ENCODE data around the gene GATD1.

Gene GATD1

DNA sequence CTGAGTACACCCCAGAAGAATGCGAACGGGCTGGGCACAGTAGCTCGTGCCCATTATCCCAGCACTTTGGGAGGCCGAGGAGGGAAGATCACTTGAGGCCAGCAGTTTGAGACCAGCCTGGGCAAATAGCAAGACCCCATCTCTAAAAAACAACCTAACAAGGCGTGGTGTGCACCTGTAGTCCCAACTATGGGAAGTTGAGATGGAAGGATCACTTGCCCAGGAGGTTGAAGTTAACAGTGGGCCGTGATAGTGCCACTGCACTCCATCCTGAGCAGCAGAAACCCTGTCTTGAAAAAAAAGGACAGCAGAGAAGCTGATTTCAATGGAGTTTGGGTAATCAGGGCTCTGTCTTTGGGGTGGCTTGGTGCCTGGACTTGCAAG lies 35.8 kb upstream of the GATD1 start:
- DNase-seq (ENCODE audit: low read depth in 3 of 3, low spot score in 1 of 3) = no peak

GRCh38 chr11:812390-812789 lies 35.1 kb upstream of the GATD1 start:
- DNase-seq (ENCODE audit: low read depth in 3 of 3, low spot score in 1 of 3) = no peak

GRCh38 chr11:811446-812245 lies 34.4 kb upstream of the GATD1 start:
- DNase-seq (ENCODE audit: low read depth in 3 of 3, low spot score in 1 of 3) = no peak

DNA sequence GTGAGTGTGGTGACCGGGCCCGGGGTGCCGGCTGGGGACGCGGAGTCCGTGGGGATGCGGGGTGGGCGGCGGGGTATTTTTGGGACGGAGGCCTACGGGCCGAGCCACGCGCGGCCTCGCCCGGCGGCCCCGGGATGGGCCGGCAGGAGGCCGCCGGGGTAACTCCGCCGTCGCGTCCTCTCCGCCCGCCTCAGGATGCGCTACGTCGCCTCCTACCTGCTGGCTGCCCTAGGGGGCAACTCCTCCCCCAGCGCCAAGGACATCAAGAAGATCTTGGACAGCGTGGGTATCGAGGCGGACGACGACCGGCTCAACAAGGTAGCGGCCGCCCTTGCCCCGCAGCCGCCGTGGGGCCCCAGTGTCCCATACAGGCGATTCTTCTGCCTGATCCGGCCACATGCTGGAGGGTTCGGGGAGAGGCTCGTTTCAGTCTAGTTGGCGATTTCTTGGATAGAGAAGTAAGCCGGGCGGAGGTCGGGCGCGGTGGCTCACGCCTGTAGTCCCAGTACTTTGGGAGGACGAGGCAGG lies 32.8 kb upstream of the GATD1 start:
- no peak for DNase-seq (ENCODE audit: low read depth in 3 of 3, low spot score in 1 of 3)

DNA sequence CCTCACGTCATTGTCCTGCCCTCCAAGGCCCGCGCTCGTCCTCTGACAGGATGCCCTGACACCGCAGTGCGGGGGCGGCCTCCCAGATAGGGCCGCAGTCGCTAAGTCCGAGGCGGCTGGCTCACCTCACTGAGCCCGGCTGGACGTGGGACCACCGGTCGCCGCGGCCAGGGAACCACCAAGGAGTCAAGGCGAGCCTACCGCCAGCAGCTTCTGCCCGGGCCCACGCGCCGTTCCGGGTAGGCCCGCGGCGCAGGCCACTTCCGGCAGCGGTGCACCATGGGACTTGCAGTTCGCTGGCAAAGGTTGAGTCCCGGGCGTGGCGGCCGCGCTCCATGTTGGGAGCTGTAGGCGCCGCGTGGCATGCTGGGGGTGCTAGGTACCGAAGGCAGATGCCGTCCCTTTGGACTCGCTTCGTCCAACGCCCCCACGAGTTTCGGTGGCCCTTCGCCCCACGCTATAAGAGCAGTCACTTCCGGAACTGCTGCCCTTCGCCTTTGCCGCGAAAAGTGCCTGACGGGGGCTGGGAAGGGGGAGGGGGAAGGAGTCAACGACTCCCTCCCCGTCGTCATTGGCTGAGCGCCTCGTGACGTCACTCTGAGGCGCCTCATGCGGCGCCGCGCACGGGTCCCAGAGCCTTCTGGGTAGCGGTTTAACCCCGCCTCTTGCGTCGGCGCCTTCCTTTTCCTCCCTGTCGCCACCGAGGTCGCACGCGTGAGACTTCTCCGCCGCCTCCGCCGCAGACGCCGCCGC lies 32.2 kb upstream of the GATD1 start, which contains the start of gene RPLP2:
RPLP2 (plus strand) TSS at position 681 of the 753 bp plus-strand sequence. CDS start 268 bp downstream, outside the sequence.
- DNase-seq (ENCODE audit: low read depth in 3 of 3, low spot score in 1 of 3) = peak; percentile 91 to 96 (median 93)

DNA sequence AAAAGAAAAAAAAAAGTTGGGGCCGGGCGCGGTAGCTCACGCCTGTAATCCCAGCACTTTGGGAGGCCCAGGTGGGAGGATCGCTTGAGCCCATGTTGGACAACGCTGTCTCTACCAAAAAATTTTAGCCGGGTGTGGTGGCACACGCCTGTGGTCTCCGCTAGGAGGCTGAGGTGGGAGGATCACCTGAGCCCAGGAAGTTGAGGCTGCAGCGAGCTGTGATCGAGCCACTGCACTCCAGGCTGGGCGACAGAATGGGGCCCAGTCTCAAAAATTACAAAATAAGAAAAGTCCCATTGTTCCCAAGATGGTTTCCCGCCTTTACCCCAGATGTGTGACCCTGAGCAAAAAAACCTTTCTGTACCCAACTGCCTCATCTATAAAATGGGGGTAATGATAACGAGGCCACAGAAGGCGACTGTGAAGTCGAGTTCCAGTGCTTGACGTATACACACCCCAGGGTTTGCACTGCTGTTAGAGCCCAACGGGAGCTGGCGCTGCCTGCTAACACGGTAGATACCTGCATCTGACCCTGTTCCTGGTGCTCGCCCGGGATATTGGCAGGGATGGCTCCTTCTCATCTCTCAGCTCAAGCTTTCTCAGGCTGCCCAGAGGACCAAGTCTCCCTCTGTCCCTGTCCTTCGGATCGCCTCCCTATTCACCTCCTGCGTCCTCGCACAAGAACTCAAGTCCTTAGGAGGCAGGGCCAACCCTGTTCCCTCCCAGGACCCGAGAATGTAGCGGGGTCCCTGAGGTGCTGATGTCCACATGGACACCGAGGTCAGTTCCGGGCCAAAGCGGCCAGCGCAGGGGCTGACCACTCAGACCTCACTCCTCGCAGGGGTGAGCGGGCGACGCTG lies 31.4 kb upstream of the GATD1 start:
- DNase-seq (ENCODE audit: low read depth in 3 of 3, low spot score in 1 of 3) = no peak

DNA sequence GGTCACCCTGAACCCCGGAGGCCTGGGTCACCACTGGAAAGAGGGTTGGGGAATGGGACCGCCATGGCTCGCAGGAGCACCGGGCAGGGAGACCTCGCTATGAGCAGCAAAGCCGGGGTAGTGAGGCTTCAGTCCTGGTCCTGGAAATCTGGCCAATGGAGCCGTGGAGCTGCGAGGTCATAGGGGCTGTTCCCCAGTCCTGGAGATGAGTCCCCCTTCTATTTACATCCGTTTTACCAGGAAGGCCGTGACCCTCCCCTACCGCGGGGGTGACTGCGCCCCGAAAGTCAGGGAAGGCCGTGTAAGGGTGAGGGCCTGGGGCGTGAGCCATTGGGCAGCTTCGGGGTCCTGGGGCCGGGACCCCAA lies 27.3 kb upstream of the GATD1 start:
- DNase-seq (ENCODE audit: low read depth in 3 of 3, low spot score in 1 of 3) = no peak

- DNase-seq (ENCODE audit: low read depth in 3 of 3, low spot score in 1 of 3) = no peak
Measured at GRCh38 chr11:803770-804598, 26.7 kb upstream of the GATD1 start.

- DNase-seq (ENCODE audit: low read depth in 3 of 3, low spot score in 1 of 3) = no peak
Measured at GRCh38 chr11:803467-803742, 26.1 kb upstream of the GATD1 start.

DNA sequence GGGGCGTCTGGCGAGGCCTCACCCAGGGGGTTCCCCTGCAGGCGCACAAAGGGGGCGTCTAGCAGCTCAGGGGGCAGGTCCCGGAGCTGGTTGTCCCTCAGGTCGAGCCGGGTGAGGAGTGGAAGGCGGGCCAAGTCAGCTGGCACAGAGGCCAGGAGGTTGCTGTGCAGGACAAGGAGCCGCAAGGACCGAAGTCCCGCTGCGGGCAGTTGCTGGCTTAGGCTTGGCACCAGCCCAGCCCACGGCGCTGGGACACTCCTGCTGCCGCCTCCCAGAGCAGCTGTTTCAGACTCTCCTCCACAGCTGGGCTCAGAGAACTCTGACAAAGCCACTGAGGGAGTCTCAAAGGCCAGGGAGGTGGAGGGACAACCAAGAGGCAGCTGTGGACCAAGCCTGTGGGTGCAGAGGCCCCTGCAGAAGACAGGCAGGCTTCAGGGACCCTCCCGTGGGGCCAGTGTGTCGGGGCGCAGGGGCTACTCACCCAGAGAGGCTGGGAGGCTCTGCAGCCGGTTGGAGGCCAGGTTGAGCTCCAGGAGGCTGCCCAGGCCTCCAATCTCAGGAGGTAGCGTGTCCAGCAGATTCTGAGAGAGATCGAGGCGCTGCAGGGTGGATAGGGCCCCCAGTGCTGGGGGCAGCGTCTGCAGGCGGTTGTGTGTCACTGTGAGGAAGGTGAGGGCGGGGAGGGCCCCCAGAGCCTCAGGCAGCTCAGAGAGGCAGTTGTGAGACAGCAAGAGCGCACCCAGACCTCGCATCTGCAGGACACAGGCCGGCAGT lies 25.6 kb upstream of the GATD1 start:
- no peak for DNase-seq (ENCODE audit: low read depth in 3 of 3, low spot score in 1 of 3)

- DNase-seq (ENCODE audit: low read depth in 3 of 3, low spot score in 1 of 3) = no peak
Measured at GRCh38 chr11:802018-802617, 24.8 kb upstream of the GATD1 start.

GRCh38 chr11:801097-801780 lies 24.0 kb upstream of the GATD1 start:
- no peak for DNase-seq (ENCODE audit: low read depth in 3 of 3, low spot score in 1 of 3)

- no peak for DNase-seq (ENCODE audit: low read depth in 3 of 3, low spot score in 1 of 3)
Measured at GRCh38 chr11:800473-800872, 23.2 kb upstream of the GATD1 start.

DNA sequence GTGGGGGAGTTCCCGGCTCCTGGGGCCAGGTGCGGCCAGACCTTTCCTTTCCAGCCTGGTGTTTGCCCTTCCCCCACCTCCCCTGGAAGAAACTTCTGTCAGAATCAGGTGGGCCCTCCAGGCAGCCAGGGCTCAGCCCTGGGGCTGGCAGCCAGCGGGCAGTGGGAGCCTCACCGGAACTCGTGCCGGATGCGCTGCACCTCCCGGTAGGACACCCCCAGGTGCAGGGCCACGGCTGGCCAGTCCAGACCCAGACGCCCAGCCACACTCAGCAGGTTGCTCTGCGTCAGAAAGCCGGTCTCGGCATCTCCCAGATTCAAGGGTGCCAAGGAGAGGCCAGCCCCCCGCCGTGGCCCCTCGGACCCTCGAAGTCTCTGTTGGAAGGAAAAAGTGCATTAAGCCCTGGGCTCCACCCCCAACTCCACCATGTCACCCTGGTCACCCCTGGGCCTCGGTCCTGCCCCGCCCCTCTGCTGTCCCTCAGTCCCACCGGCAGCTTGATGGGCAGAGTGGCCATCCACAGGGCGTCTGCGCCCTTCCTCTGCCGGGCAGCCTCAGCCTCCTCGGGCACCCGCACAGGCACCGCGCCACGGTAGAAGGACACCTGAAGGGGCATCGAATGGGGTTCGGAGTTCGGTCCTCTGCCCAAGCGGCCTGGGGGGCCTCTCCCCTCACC lies 22.5 kb upstream of the GATD1 start:
- DNase-seq (ENCODE audit: low read depth in 3 of 3, low spot score in 1 of 3) = no peak

- DNase-seq (ENCODE audit: low read depth in 3 of 3, low spot score in 1 of 3) = peak in 2 of 3 donors; percentile 61 to 84
Measured at GRCh38 chr11:798093-798713, 20.9 kb upstream of the GATD1 start, which contains the start of gene SLC25A22. Gene SLC25A22, minus strand, starts transcription at chr11:798281. Its CDS starts 3,275 bp downstream, at chr11:795006.

- peak; percentile 24 to 54 (median 36) for DNase-seq (ENCODE audit: low read depth in 3 of 3, low spot score in 1 of 3)
Measured at GRCh38 chr11:797296-798092, 20.2 kb upstream of the GATD1 start.
